HPDE6-E6E7 (cell line): ENCODE measurements around the gene PRR23E.

Experiments used
- DNase-seq: peaks from one replicate; pipeline ENCODE4 v3.0.0; 2011; ENCODE audit warnings: missing footprints; ENCODE audit errors: extremely low spot score

Gene PRR23E, protein sequence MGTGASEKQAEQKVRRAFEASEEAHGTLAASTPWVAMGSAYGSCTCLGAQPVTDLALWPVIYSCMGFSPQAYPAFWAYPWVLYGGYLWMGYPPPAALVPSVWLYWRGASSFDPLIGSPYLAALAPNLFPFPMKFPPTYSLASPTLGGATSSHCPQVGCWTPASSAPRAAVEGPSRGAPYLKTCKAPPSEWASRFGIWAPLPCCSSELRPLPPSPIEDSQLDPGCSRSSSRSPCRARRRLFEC

DNA sequence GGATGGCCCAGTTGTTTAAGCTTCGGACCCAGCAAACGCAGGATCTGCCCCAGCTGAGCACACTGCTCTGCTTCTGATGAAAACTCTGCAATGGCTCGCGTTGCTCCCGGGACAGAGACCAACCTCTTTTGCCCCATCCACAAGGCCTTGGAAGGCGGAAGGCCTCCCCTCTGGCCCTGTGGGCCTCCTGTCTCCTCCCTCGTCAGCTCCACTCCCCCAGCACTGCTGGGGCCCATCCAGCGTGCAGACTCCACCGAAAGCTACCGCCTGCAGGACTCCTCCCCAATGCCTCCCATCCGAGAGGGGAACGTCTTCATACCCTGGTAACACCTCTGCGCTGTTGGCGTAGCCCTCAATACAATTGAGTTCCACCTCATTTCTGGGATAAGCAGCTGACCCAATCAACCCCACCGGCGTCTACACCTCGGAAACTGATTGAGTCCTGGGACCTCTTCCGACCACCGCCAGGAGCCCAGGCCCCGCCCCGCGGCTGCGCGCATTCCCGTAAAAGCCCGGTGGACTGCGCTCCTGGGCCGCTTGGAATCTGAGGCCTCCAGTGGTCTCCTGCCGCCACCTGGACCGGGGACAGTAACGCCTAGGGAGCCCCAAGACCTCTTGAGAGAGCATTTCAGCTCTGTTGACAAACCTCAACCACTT is at the start of gene PRR23E:
Gene PRR23E, plus strand, starts transcription at position 556 of the 657 bp plus-strand sequence. CDS start 3,555 bp downstream, outside the sequence.
- no peak for DNase-seq

DNA sequence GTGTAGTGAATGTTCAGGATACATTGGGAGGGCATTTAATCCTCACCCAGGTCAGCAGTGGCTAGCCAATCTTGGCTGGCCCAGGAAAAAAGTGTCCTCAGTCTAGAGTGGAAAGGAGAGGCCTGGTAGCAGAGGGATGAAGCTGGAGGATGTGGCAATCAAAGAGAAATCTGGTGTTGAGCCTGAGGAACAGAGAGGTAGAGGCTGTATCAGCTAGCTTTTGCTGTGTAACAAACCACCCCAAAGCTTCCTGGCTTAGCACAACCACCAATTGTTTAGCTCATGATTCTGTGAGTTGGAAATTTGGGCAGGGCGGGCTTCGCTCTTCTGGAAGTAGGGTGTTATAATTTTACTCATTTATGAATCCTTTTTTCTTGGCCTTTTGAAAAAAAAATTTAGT is 49.8 kb upstream of the PRR23E start:
- no peak for DNase-seq

DNA sequence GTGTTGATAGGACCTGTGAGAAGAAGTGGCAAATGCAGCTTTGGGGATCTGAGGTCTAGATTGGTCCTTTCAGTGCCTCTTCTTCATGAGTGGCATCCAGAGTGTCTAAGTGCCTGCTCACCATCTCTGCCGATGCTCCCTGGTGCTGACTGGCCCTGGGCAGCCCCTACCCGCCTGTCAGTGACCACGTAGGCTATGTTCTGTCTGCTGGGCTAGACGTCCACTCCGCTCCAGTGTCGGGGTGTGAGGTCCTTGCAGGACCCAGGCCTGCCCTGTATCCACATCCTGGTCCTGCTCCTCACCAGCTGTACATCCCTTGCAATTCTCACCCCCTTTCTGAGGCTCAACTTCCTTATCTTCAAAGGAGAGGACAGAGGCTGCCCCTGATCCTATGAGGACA is 48.3 kb upstream of the PRR23E start:
- DNase-seq: no peak

DNA sequence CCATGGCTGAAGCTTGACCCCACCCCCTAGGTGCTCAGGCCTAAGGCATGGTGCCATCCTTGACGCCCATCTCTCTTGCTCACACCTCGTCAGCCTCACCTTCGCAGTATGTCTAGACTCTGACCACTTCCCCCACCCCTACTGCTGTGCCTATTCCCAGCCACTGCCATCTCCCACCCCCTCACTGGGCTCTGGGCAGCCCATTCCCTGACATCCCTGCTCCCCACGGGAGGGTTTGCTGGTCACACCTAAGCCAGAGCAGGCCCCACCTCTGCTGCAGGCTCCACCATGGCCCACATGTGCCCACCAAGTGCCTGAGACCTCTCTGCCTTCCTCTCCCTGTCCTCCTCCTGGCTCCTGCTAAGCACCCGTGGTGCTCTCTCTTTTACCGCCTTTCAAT is 47.7 kb upstream of the PRR23E start:
- DNase-seq: no peak

DNA sequence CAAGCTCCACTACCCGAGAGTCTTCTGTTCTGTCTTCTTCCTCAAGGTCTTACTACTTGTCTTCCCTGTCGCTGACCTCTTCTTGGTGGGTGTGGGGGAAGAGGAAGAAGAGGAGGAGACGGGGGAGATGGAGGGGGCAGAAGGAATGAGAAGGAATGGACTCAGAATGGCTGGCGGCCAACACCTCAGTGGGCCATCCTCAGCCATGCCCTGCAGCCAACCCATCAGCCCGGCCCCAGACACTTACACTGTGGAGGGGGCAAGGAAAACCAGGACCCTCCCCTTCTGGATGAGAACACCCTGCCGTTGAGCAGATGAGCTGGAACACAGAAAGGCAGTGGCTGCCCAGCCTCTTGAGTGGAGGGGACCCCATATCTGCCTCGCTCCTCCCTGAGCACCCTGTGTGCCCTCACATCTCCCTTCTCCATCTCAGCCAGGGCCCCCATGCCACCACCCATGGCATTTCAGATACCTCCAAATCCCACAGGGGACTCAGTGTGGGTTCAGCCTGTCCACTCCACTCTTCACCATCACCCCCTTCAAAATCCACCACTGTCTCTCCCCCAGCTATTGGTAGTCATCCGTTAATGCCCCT is 45.5 kb upstream of the PRR23E start:
- no peak for DNase-seq

DNA sequence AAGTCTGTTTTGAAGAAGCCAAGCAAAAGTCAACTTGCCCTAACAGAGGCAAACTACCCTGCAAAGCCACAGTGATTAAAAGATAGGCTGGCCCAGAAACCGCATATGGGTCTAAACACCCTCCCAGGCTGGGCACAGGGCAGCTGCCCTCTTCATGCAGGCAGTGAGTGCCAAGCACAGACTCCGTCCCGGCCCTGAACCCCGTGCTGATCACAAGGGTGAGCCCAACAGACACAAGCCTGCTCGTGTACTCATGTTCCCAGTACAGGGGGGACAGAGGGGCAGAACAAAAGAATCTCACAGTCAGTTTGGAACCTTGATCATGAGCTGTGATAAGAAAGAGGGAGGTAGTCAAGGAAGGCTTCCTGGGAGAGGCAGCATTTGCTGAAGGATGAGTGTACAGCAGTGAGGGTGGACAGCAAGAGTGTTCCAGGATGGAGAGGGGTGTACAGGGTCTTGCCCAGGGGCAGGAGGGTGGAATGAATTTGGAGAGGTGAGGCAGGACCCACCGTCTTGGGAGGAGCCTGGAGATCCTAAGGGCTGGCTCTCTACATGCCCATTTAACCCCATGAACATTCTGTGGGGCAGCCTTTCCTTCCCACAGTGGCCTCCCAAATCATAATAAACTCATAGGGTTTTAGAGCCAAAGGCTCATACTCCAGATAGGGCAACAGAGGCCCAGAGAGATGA is 43.2 kb upstream of the PRR23E start:
- DNase-seq: no peak

DNA sequence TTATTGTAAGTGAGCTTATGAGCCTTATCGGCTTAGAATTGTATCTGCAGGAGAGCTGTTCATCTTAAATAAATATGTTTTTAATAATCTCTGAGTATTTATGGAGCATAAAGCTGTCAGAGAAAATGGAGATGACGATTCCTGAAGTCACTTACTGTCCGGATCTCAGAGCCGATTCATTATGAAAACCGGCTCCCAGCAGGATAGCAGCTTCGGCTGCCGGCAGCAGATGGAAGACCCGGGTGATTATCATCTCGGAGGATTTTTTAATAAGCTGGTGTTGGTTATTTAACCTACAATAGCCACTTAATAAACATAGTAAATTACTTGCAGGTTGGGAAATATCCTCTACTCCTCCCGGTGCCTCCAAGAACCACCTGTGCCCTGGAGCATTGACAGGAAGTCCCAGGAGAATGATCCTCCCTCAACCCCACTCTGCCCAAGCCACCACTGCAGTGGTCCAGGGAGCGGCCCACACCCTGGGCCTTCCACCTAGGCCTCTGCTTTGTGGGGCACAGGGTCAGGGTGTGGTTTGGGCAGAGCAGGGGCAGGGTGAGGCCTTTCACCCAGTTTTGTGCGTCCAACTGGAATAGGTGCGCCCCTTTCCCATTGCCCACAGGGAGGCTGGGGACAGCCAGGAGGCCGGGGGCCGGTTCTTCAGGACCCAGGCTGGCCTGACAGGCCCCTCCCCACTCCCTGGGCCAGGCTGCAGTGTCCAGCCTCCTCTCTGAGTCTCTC is 42.2 kb upstream of the PRR23E start:
- DNase-seq: no peak

DNA sequence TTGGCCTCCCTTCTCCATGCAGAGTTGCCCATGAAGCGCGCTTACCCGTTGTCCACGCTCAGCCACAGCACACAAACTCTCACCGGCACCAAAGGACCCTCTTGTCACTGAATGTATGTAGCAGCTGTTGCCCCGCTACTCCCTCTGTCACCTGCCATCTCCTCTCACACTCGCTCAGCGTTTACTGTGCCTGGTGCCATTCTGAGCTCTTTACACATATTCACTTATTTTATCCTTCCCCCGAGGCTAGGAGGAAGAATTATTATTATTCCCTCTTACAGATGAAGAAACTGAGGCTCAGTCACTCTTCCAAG is 41.7 kb upstream of the PRR23E start:
- DNase-seq: no peak

DNA sequence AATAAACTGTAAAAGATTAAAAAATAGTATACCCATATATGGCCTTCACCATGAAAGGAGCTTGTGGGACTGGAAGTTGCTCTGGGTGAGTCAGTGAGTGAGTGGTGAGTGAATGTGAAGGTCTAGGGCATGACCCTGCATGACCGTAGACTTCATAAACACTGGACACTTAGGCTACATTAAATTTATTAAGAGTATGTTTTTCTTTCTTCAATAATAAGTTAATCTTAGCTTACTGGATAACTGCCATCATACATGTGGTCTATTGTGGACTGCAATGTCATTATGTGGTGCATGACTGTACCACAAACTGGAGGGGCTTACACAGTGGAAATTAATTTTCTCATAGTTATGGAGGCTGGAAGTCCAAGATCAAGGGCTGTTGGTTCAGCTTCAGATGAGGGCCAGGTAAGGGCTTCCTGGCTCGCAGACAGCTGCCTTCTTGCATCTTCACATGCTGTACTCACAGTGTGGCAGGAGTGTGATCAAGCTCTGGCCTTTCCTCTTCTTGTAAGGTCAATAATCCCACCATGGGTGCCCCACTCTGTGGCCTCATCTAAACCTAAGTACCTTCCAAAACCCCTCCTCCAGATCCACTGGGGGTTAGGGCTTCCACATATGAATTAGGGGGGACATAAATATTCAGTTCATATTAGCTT is 40.8 kb upstream of the PRR23E start:
- DNase-seq: no peak

DNA sequence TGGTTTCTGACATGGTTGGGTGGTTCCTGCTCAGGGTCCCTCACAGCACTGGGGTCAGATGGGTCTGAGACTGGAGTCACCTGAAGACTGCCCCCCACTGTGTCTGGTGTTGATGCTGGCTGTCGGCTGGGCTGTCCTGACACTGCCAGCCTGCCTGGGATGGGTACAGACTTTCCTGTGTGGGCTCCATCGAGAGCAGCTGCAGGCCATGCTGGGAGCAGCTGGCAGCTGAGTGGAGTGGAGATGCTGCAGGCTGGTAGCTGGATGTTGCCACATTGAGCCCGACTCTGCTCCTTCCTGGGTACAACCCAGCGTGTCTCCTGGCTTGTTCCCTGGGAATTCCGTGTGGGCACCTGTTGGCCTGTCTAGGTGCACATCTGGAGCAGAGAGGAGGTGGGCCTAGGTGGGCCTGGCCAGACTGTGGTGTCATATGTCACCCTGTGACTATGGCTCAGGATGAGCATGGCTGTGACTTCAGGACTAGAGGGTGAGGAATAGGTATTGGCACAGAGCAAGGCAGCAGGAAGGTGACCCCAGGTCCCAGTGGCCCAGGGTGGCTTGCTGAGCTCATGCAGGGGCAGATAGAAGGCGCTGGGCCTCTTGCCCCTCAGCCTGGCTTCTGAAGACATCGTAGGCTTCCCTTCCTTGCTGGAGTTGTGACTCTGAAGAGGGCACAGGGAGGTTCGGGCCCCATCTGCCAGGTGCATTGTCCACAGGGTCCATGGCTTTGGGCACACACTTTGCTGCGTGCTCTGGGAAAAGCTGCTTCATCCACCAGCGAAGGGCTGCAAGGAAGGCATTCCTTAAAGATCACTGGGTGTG is 40.0 kb upstream of the PRR23E start:
- DNase-seq: no peak

DNA sequence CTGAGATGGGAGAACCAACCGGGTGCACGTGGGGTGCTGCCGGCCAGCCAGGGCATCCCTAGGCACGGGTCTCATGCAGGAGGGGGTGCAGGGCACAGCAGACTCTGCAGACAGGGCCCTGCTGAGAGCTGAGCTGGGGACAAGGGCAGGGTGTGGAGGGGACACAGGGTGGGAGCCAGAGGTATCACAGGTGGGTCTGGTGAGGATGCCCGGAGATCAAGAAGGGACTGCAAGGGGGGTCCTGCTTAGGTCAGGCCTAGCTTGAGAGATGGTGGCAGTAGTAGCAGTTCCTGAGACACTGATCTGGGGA is 39.5 kb upstream of the PRR23E start:
- no peak for DNase-seq

DNA sequence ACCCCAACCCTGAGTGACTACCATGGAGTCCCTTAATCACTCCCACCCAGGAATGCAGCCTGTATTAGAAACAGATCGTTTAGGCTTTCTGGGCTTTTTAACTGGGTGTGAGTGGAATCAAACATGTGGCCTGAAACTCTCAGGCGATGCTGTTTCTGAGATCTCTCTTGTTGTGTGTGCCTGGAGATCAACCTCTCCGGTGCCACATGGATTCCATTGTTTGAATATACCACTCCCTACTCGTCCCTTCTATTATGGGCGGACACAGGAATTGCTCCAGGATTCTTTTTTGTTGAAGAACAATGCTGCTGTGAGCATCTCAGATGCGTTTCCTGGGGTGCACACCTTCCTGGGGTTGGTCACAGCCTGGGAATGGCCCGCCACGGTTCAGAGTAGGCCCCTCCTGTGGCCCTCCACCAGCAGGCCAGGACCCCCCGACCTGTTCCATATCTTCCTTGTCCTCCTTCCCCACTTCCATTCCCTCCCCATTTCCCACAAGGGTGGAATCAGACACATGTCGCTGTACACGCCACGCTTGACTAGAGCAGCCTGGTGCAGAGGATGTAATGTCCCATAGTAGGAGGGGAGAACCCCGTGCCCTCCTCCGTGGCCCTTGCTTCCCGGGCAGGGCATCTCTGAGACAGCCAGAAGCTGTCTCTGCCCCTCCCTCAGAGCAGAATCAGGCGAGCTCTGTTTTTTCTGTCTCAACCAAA is 36.4 kb upstream of the PRR23E start:
- DNase-seq: no peak

DNA sequence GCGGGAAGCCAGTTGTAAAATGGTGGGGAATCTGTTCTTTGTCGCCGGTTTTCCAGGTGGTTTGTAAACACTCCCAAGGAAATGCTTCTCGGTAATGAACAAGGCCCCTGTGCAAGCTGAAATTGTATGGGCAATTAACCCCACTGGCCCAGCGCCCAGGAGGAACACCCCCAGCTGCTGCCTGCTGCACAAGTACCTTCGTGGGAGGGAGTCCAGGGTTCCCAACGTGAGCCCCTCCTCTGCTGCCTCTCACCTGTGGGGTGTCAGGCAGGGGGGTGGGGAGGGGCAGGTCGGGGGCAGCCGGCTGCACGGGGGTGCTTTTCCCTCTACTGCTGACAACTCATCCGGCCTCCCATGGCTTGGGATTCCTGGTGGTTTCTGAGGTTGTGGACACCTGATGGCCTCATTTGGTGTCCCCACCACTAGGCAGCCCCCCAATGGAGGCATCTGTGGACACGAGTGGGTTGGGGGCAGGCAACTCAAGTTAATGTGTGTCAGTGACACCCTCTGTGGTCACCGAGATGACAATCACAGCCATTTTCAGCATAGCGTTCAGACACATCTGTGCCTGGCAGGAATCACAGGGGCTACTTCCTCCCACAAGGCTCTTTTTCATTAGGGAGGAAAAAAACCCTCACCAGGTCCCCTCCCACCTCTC is 35.6 kb upstream of the PRR23E start:
- DNase-seq: no peak

DNA sequence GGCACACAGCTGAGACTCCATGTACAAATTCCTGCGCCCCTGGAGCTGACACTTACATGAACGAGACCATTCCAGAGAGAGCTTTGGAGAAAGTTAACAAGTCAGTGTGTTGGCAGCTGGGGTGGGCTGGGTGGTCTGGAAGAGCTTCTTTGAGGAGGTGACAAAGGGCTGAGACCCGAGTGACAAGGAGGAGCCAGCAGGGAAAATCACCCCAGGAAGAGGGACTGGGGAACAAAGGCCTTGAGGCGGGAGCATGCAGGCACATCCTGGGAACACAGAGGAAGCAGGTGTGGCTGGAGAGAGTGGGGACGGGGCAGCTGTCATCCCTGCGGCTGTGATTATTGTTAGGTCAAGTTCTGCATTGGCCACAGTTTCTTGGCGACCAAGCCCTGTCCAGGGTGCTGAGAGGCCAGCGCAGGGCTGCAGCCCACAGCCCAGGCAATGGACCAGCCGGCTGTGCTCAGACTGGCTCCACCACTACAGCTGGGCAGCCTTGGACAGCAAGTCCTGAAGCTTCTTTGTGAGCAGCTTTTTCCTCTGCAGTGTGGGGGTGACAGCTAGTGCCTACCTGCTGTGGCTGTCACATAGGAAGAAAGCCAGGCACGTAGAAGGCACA is 34.2 kb upstream of the PRR23E start:
- peak; percentile 10 for DNase-seq

DNA sequence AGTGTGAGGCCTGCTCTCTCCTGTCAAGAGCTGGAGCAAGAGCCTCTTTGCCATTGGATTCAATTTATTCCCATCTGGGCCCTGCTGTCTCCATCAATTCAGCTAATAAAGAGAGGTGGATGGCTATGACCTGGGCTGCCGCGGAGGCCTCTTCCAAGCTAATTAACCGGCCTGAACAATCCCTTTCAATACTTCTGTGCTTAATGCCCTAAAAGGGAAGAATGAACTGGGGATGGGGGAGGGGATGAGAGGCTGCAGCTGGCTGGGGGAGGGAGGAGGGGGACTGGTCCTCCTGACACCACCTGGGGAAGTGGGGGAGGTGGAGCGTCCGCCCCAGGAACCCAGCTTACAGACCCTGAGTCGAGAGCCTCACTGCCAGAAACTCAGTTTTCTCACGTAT is 33.4 kb upstream of the PRR23E start:
- DNase-seq: no peak

DNA sequence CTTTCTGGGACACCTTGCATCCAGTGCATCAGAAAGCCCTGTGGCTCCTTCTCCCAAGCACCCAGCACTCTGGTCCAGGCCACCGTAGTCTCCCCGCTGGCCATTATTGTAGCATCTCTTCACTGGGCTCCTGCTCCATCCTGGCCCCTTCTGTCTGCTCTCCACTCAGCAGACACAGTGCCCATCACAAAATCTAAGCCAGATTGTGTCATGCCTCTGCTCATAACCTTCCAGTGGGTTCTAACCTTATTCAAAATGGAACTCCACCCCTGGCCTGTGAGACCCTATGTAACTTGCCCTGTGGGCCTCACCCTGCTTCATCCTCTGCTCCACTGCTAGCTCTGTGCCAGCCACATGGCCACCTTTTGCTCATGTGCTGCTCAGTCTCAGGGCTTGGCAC is 31.7 kb upstream of the PRR23E start:
- DNase-seq: no peak

DNA sequence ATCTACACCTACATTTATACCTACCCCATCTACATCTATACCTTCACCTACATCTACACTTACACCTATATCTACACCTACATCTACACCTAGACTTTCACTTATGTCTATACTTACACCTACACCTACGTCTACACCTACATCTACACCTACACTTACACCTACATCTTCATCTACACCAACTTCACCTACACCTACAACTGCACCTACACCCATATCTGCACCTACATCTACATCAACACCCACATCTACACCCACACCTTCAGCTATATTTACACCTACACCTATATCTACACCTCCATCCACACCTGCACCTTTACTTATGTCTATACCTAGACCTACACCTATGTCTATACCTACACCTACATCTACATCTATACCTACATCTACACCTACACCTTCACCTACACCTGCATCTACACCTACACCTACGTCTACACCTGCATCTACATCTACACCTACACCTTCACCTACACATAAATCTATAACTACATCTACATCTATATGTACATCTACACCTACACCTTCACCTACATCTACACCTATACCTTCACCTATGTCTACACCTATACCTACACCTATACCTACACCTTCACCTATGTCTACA is 30.9 kb upstream of the PRR23E start:
- no peak for DNase-seq

DNA sequence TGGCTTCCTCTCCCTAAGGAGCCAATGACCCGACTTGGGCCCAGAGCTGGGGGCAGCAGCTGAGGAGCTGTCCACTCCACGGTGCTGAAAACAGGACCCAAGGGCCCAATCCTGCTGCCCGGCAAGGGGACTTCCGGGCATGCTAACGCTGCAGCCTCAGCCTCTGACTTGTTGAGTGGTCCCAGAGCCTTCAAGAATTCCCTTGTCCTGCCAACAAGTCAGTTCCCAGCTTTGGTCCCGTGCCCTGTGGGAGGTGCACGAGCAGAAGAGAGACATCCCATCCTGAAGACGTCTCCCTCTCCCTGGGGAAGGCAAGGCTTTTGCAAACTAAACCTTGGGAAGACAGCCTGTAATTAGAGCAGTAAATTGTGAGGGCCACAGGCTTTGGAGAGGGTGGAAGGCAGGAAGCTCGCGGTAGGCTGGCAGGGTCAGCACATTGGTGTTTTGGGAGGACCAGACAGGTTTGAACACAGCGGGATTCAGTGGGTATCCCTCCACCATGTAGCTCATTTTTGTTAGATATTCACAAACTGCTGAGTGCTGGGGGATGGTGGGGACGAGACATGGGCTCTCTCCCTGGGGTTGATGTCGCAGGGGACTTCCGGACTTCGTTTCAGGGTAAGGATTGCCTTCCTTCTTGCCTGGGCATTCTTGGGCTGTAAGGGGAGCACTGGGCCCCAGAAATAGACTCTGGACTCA is 29.8 kb upstream of the PRR23E start:
- no peak for DNase-seq
